ENCODE results near the gene DENND2D.

The DENND2D gene

GRCh38 chr1:111221633-111222291, 21.3 kb upstream of the DENND2D start:
- TF ChIP-seq YY1 (IDR thresholded peaks at IDR 0.05; ENCODE audit: low read depth), result no peak

- TF ChIP-seq EP300 (IDR thresholded peaks at IDR 0.05; ENCODE audit: borderline replicate concordance) (no peak), CEBPB (IDR thresholded peaks at IDR 0.05) (no peak), REST (IDR thresholded peaks at IDR 0.05; ENCODE audit: low read depth) (no peak), ZBTB7A (IDR thresholded peaks at IDR 0.05; ENCODE audit: low read depth) (no peak), FOXM1 (IDR thresholded peaks at IDR 0.05; ENCODE audit: borderline replicate concordance, low read depth) (no peak), RAD21 (IDR thresholded peaks at IDR 0.05; ENCODE audit: low read depth) (no peak), TAF1 (IDR thresholded peaks at IDR 0.05; ENCODE audit: low read depth) (no peak), MAX (IDR thresholded peaks at IDR 0.05) (no peak), YY1 (IDR thresholded peaks at IDR 0.05; ENCODE audit: low read depth) (no peak), USF1 (IDR thresholded peaks at IDR 0.05) (no peak), TEAD4 (IDR thresholded peaks at IDR 0.05) (no peak), NFIC (IDR thresholded peaks at IDR 0.05) (no peak), EGR1 (IDR thresholded peaks at IDR 0.05) (no peak), TCF12 (IDR thresholded peaks at IDR 0.05; ENCODE audit: low read depth) (no peak), CREB1 (IDR thresholded peaks at IDR 0.05; ENCODE audit: low read depth) (no peak)
Observed at GRCh38 chr1:111221276-111221632, 20.8 kb upstream of the DENND2D start.

- no peak for TF ChIP-seq FOXM1 (IDR thresholded peaks at IDR 0.05; ENCODE audit: borderline replicate concordance, low read depth)
- TF ChIP-seq TAF1 (IDR thresholded peaks at IDR 0.05; ENCODE audit: low read depth), result no peak
- TF ChIP-seq TCF12 (IDR thresholded peaks at IDR 0.05; ENCODE audit: low read depth), result no peak
- no peak for TF ChIP-seq RAD21 (IDR thresholded peaks at IDR 0.05; ENCODE audit: low read depth)
Observed at GRCh38 chr1:111220302-111220890, 19.9 kb upstream of the DENND2D start.

- no peak for TF ChIP-seq TCF12 (IDR thresholded peaks at IDR 0.05; ENCODE audit: low read depth)
Observed at GRCh38 chr1:111219557-111220286, 19.3 kb upstream of the DENND2D start.

GRCh38 chr1:111218701-111219556, 18.5 kb upstream of the DENND2D start:
- no peak for TF ChIP-seq CEBPB (IDR thresholded peaks at IDR 0.05)

- TF ChIP-seq RAD21 (IDR thresholded peaks at IDR 0.05; ENCODE audit: low read depth), result no peak
Observed at GRCh38 chr1:111217183-111217910, 16.9 kb upstream of the DENND2D start.

GRCh38 chr1:111216751-111217150, 16.3 kb upstream of the DENND2D start:
- TF ChIP-seq NFIC (IDR thresholded peaks at IDR 0.05), result no peak
- no peak for TF ChIP-seq REST (IDR thresholded peaks at IDR 0.05; ENCODE audit: low read depth)
- TF ChIP-seq ZBTB7A (IDR thresholded peaks at IDR 0.05; ENCODE audit: low read depth), result no peak
- no peak for TF ChIP-seq YY1 (IDR thresholded peaks at IDR 0.05; ENCODE audit: low read depth)
- no peak for TF ChIP-seq MAX (IDR thresholded peaks at IDR 0.05)
- TF ChIP-seq USF1 (IDR thresholded peaks at IDR 0.05), result no peak
- no peak for TF ChIP-seq CEBPB (IDR thresholded peaks at IDR 0.05)
- no peak for TF ChIP-seq RAD21 (IDR thresholded peaks at IDR 0.05; ENCODE audit: low read depth)
- TF ChIP-seq FOXM1 (IDR thresholded peaks at IDR 0.05; ENCODE audit: borderline replicate concordance, low read depth), result no peak

Data from Ishikawa (cell line).